SU-DHL-6 (cell line): Measurements from ENCODE around the gene ITPR2.

Experiments used
- EZH2phosphoT487 ChIP-seq: fragments of 200-600 bp; sonication (generic), shearing (Covaris generic); conservative IDR thresholded peaks from 2 replicates; pipeline ENCODE4 v1.6.1; 2018; ENCODE audit warnings: mild to moderate bottlenecking, antibody characterized with exemption, low read length, moderate library complexity, mixed read lengths
- TF ChIP-seq, protein P1 (sequence below): fragments of 200-600 bp; sonication (generic); IDR thresholded peaks from one replicate; pipeline ENCODE4 v1.5.1; 2017; ENCODE audit warnings: antibody characterized with exemption, mild to moderate bottlenecking, low read length, moderate library complexity; ENCODE audit not compliant: insufficient read depth, poor library complexity, severe bottlenecking

- TF ChIP-seq, protein P1, sequence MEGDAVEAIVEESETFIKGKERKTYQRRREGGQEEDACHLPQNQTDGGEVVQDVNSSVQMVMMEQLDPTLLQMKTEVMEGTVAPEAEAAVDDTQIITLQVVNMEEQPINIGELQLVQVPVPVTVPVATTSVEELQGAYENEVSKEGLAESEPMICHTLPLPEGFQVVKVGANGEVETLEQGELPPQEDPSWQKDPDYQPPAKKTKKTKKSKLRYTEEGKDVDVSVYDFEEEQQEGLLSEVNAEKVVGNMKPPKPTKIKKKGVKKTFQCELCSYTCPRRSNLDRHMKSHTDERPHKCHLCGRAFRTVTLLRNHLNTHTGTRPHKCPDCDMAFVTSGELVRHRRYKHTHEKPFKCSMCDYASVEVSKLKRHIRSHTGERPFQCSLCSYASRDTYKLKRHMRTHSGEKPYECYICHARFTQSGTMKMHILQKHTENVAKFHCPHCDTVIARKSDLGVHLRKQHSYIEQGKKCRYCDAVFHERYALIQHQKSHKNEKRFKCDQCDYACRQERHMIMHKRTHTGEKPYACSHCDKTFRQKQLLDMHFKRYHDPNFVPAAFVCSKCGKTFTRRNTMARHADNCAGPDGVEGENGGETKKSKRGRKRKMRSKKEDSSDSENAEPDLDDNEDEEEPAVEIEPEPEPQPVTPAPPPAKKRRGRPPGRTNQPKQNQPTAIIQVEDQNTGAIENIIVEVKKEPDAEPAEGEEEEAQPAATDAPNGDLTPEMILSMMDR, result no peak
- TF ChIP-seq EZH2phosphoT487, result no peak
Measured at GRCh38 chr12:26768611-26769603, 64.1 kb downstream of the ITPR2 start.
